Measurements from ENCODE around the gene PIGT.

- TF ChIP-seq, protein P1, sequence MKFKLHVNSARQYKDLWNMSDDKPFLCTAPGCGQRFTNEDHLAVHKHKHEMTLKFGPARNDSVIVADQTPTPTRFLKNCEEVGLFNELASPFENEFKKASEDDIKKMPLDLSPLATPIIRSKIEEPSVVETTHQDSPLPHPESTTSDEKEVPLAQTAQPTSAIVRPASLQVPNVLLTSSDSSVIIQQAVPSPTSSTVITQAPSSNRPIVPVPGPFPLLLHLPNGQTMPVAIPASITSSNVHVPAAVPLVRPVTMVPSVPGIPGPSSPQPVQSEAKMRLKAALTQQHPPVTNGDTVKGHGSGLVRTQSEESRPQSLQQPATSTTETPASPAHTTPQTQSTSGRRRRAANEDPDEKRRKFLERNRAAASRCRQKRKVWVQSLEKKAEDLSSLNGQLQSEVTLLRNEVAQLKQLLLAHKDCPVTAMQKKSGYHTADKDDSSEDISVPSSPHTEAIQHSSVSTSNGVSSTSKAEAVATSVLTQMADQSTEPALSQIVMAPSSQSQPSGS (IDR thresholded peaks at IDR 0.05; ENCODE audit: low read length): no peak
- TF ChIP-seq CTCF (IDR thresholded peaks at IDR 0.05 in 2 of 3, conservative IDR thresholded peaks at IDR 0.05 in 1 of 3; ENCODE audit: control insufficient read depth in 2 of 3, extremely low read depth in 1 of 3, insufficient read depth in 1 of 3, low read depth in 3 of 3, low read length in 3 of 3): no peak
- TF ChIP-seq TAF1 (IDR thresholded peaks at IDR 0.05; ENCODE audit: borderline replicate concordance, low read depth, low read length): no peak
- TF ChIP-seq RAD21 (IDR thresholded peaks at IDR 0.05; ENCODE audit: insufficient read depth, low read depth, low read length): no peak
- no peak for TF ChIP-seq KDM1A (IDR thresholded peaks at IDR 0.05; ENCODE audit: borderline replicate concordance)
- no peak for TF ChIP-seq SPI1 (IDR thresholded peaks at IDR 0.05; ENCODE audit: borderline replicate concordance, insufficient read depth, low read depth, low read length)
- TF ChIP-seq ZNF274 (IDR thresholded peaks at IDR 0.05; ENCODE audit: insufficient read depth, insufficient read length): no peak
- TF ChIP-seq SMC3 (IDR thresholded peaks at IDR 0.05; ENCODE audit: borderline replicate concordance, low read length): no peak
- TF ChIP-seq TCF3 (IDR thresholded peaks at IDR 0.05; ENCODE audit: borderline replicate concordance, insufficient read depth, low read depth, low read length): no peak
- no peak for TF ChIP-seq POLR2AphosphoS5 (IDR thresholded peaks at IDR 0.05; ENCODE audit: low read length)
- no peak for TF ChIP-seq POLR2AphosphoS2 (IDR thresholded peaks at IDR 0.05; ENCODE audit: low read depth, low read length)
These were observed 7.9 kb upstream of the PIGT start, which contains the start of gene DBNDD2 for GRCh38 chr20:45407783-45408645.
